Neural crest cell (in vitro differentiated cells): Measurements from ENCODE around the gene LRRC8B. TPM values are rescaled to one million over a fixed set of nuclear protein-coding genes. Genes with fewer than 3 reads are reported as not detected.
"Not testable (repeated sequence)": the region's sequence is repeated elsewhere in the genome, so short reads cannot be mapped to it uniquely, and the experiment has no call there.

Source experiments
- DNase-seq: peaks from one replicate; pipeline ENCODE4 v3.0.0; 2021; ENCODE audit warnings: low read depth, mixed read lengths, low spot score
- H3K27ac Mint-ChIP-seq: one replicate; pipeline ENCODE4 v1.8.0; 2021; ENCODE audit warnings: mild to moderate bottlenecking, mixed read lengths; ENCODE audit not compliant: unreplicated experiment
- H3K27me3 Mint-ChIP-seq: 2 replicates; pipeline ENCODE4 v1.8.0; 2021; ENCODE audit warnings: low read depth, mild to moderate bottlenecking, mixed read lengths
- H3K36me3 Mint-ChIP-seq: 2 replicates; pipeline ENCODE4 v1.8.0; 2021; ENCODE audit warnings: low read depth, mild to moderate bottlenecking, mixed read lengths
- H3K4me1 Mint-ChIP-seq: 2 replicates; pipeline ENCODE4 v1.8.0; 2021; ENCODE audit warnings: mixed read lengths
- H3K4me3 Mint-ChIP-seq: one replicate; pipeline ENCODE4 v1.8.0; 2021; ENCODE audit warnings: mild to moderate bottlenecking, mixed read lengths
- H3K9me3 Mint-ChIP-seq: 2 replicates; pipeline ENCODE4 v1.8.0; 2021; ENCODE audit warnings: mixed read lengths
- CTCF ChIP-seq: fragments of 200-600 bp; sonication (generic); conservative IDR thresholded peaks from 2 replicates; pipeline ENCODE4 v1.5.0; 2021; ENCODE audit warnings: antibody characterized with exemption, mild to moderate bottlenecking
- total RNA-seq: library from RNA; stranded (reverse); gene quantifications from 2 replicates; pipeline ENCODE4 v1.2.1, GENCODE V29; 2021

The LRRC8B gene
- total RNA-seq, 1 donor from 2014 or later, result 21.7 TPM

GRCh38 chr1:89584781-89585180 is 60.2 kb downstream of the LRRC8B start:
- H3K4me1 Mint-ChIP-seq, result peaks cover 20% of the 10 kb centered on the region
- peaks cover 18% of the 10 kb centered on the region for H3K36me3 Mint-ChIP-seq
- no peak overlapping the region for H3K4me3 Mint-ChIP-seq
- H3K27ac Mint-ChIP-seq, result no peak overlapping the region
- TF ChIP-seq CTCF, result no peak
- no peaks in the 10 kb centered on the region for H3K9me3 Mint-ChIP-seq
- H3K27me3 Mint-ChIP-seq, result no peaks in the 10 kb centered on the region
- no peak for DNase-seq

- Mint-ChIP-seq H3K4me3 (no peak overlapping the region), H3K27ac (no peak overlapping the region), H3K4me1 (peaks cover 20% of the 10 kb centered on the region), H3K9me3 (no peaks in the 10 kb centered on the region), H3K27me3 (no peaks in the 10 kb centered on the region), H3K36me3 (peaks cover 9% of the 10 kb centered on the region)
- no peak for TF ChIP-seq CTCF
- DNase-seq, result no peak
Measured at GRCh38 chr1:89587729-89588161, 63.1 kb downstream of the LRRC8B start.

- Mint-ChIP-seq H3K4me3 (no peak overlapping the region), H3K36me3 (peaks cover 6% of the 10 kb centered on the region), H3K27ac (no peak overlapping the region), H3K4me1 (peaks cover 20% of the 10 kb centered on the region), H3K9me3 (no peaks in the 10 kb centered on the region), H3K27me3 (no peaks in the 10 kb centered on the region)
- TF ChIP-seq CTCF, result no peak
- DNase-seq, result no peak
Measured at GRCh38 chr1:89588480-89588879, 63.9 kb downstream of the LRRC8B start.

- TF ChIP-seq CTCF, result no peak
- Mint-ChIP-seq H3K27ac (no peak overlapping the region), H3K4me3 (no peak overlapping the region), H3K36me3 (peaks cover 5% of the 10 kb centered on the region), H3K27me3 (no peaks in the 10 kb centered on the region), H3K4me1 (peaks cover 20% of the 10 kb centered on the region), H3K9me3 (no peaks in the 10 kb centered on the region)
- DNase-seq, result no peak
Measured at GRCh38 chr1:89589515-89589914, 64.9 kb downstream of the LRRC8B start.

- Mint-ChIP-seq H3K36me3 (no peaks in the 10 kb centered on the region), H3K4me3 (no peak overlapping the region), H3K27ac (no peak overlapping the region), H3K9me3 (no peaks in the 10 kb centered on the region), H3K4me1 (peaks cover 20% of the 10 kb centered on the region), H3K27me3 (no peaks in the 10 kb centered on the region)
- no peak for TF ChIP-seq CTCF
- no peak for DNase-seq
Measured at GRCh38 chr1:89590341-89591080, 65.9 kb downstream of the LRRC8B start.

- not testable (repeated sequence) for H3K4me1 Mint-ChIP-seq
Measured at GRCh38 chr1:89592861-89593302, 68.3 kb downstream of the LRRC8B start.

More at GRCh38 chr1:89592861-89593302, 68.3 kb downstream of the LRRC8B start:
- DNase-seq, H3K9me3 Mint-ChIP-seq, H3K4me3 Mint-ChIP-seq, H3K36me3 Mint-ChIP-seq, H3K27ac Mint-ChIP-seq, H3K27me3 Mint-ChIP-seq: not testable (repeated sequence)
